Measurements from ENCODE around the gene CDC42SE2.

GRCh38 chr5:131396630-131397273 is 132.9 kb downstream of the CDC42SE2 start:
- TF ChIP-seq EP300 (IDR thresholded peaks at IDR 0.05) (no peak), POLR2A (IDR thresholded peaks at IDR 0.05) (no peak), CTCF (IDR thresholded peaks at IDR 0.05) (no peak), POLR2AphosphoS5 (IDR thresholded peaks at IDR 0.05) (no peak)
